ENCODE measurements around the gene NKAIN2.
"Not testable (repeated sequence)": the region's sequence is repeated elsewhere in the genome, so short reads cannot be mapped to it uniquely, and the experiment has no call there.

Gene NKAIN2

GRCh38 chr6:124203101-124203811 lies 399.6 kb downstream of the NKAIN2 start:
- no peak overlapping the region for H3K4me3 ChIP-seq (ENCODE audit: low read length)
- no peaks in the 10 kb centered on the region for H3K27me3 ChIP-seq (ENCODE audit: insufficient read depth, low read length)
- H3K36me3 ChIP-seq (ENCODE audit: insufficient read depth, low read length): no peaks in the 10 kb centered on the region
- H3K9me3 ChIP-seq (ENCODE audit: low read length): no peaks in the 10 kb centered on the region
- H3K4me1 ChIP-seq (ENCODE audit: insufficient read depth, low read length): peaks cover 5% of the 10 kb centered on the region
- no peak overlapping the region for H2AFZ ChIP-seq (ENCODE audit: low read depth, low read length)

GRCh38 chr6:124203812-124204167 lies 400.1 kb downstream of the NKAIN2 start:
- Histone ChIP-seq H3K9me3 (ENCODE audit: low read length) (no peaks in the 10 kb centered on the region), H3K36me3 (ENCODE audit: insufficient read depth, low read length) (no peaks in the 10 kb centered on the region), H3K4me3 (ENCODE audit: low read length) (no peak overlapping the region), H3K4me1 (ENCODE audit: insufficient read depth, low read length) (peaks cover 5% of the 10 kb centered on the region), H2AFZ (ENCODE audit: low read depth, low read length) (no peak overlapping the region), H3K27me3 (ENCODE audit: insufficient read depth, low read length) (no peaks in the 10 kb centered on the region)

GRCh38 chr6:124205921-124206320 lies 402.3 kb downstream of the NKAIN2 start:
- Histone ChIP-seq H3K9me3 (ENCODE audit: low read length) (no peaks in the 10 kb centered on the region), H3K36me3 (ENCODE audit: insufficient read depth, low read length) (no peaks in the 10 kb centered on the region), H3K4me1 (ENCODE audit: insufficient read depth, low read length) (no peaks in the 10 kb centered on the region), H3K4me3 (ENCODE audit: low read length) (no peak overlapping the region), H2AFZ (ENCODE audit: low read depth, low read length) (no peak overlapping the region), H3K27me3 (ENCODE audit: insufficient read depth, low read length) (no peaks in the 10 kb centered on the region)

- Histone ChIP-seq H3K36me3 (ENCODE audit: insufficient read depth, low read length) (no peaks in the 10 kb centered on the region), H3K4me3 (ENCODE audit: low read length) (no peak overlapping the region), H3K9me3 (ENCODE audit: low read length) (no peaks in the 10 kb centered on the region), H3K4me1 (ENCODE audit: insufficient read depth, low read length) (peaks cover 2% of the 10 kb centered on the region), H3K27me3 (ENCODE audit: insufficient read depth, low read length) (no peaks in the 10 kb centered on the region), H2AFZ (ENCODE audit: low read depth, low read length) (no peak overlapping the region)
Observed at GRCh38 chr6:124223611-124224345, 420.1 kb downstream of the NKAIN2 start.

GRCh38 chr6:124226396-124226795 lies 422.7 kb downstream of the NKAIN2 start:
- H3K4me1 ChIP-seq (ENCODE audit: insufficient read depth, low read length): peaks cover 2% of the 10 kb centered on the region
- H3K36me3 ChIP-seq (ENCODE audit: insufficient read depth, low read length): no peaks in the 10 kb centered on the region
- no peak overlapping the region for H3K4me3 ChIP-seq (ENCODE audit: low read length)
- H3K9me3 ChIP-seq (ENCODE audit: low read length): no peaks in the 10 kb centered on the region
- no peaks in the 10 kb centered on the region for H3K27me3 ChIP-seq (ENCODE audit: insufficient read depth, low read length)
- H2AFZ ChIP-seq (ENCODE audit: low read depth, low read length): no peak overlapping the region

- Histone ChIP-seq H3K9me3 (ENCODE audit: low read length) (no peaks in the 10 kb centered on the region), H3K27me3 (ENCODE audit: insufficient read depth, low read length) (no peaks in the 10 kb centered on the region), H3K4me1 (ENCODE audit: insufficient read depth, low read length) (peaks cover 2% of the 10 kb centered on the region), H3K36me3 (ENCODE audit: insufficient read depth, low read length) (no peaks in the 10 kb centered on the region), H2AFZ (ENCODE audit: low read depth, low read length) (no peak overlapping the region), H3K4me3 (ENCODE audit: low read length) (no peak overlapping the region)
Observed at GRCh38 chr6:124233221-124233620, 429.6 kb downstream of the NKAIN2 start.

GRCh38 chr6:124234801-124235200 lies 431.1 kb downstream of the NKAIN2 start:
- H3K36me3 ChIP-seq (ENCODE audit: insufficient read depth, low read length): no peaks in the 10 kb centered on the region
- H2AFZ ChIP-seq (ENCODE audit: low read depth, low read length): no peak overlapping the region
- H3K4me3 ChIP-seq (ENCODE audit: low read length): no peak overlapping the region
- H3K4me1 ChIP-seq (ENCODE audit: insufficient read depth, low read length): peaks cover 2% of the 10 kb centered on the region
- no peaks in the 10 kb centered on the region for H3K9me3 ChIP-seq (ENCODE audit: low read length)
- no peaks in the 10 kb centered on the region for H3K27me3 ChIP-seq (ENCODE audit: insufficient read depth, low read length)

GRCh38 chr6:124237911-124238310 lies 434.2 kb downstream of the NKAIN2 start:
- Histone ChIP-seq H3K27me3 (ENCODE audit: insufficient read depth, low read length) (no peaks in the 10 kb centered on the region), H3K36me3 (ENCODE audit: insufficient read depth, low read length) (no peaks in the 10 kb centered on the region), H3K4me3 (ENCODE audit: low read length) (no peak overlapping the region), H3K4me1 (ENCODE audit: insufficient read depth, low read length) (peaks cover 2% of the 10 kb centered on the region), H3K9me3 (ENCODE audit: low read length) (no peaks in the 10 kb centered on the region), H2AFZ (ENCODE audit: low read depth, low read length) (no peak overlapping the region)

GRCh38 chr6:124238408-124238807 lies 434.7 kb downstream of the NKAIN2 start:
- not testable (repeated sequence) for H3K4me1 ChIP-seq (ENCODE audit: insufficient read depth, low read length); H3K36me3 ChIP-seq (ENCODE audit: insufficient read depth, low read length); H3K9me3 ChIP-seq (ENCODE audit: low read length); H3K27me3 ChIP-seq (ENCODE audit: insufficient read depth, low read length); H3K4me3 ChIP-seq (ENCODE audit: low read length); H2AFZ ChIP-seq (ENCODE audit: low read depth, low read length)

GRCh38 chr6:124254941-124255685 lies 451.4 kb downstream of the NKAIN2 start:
- peaks cover 2% of the 10 kb centered on the region for H3K4me1 ChIP-seq (ENCODE audit: insufficient read depth, low read length)
- H2AFZ ChIP-seq (ENCODE audit: low read depth, low read length): no peak overlapping the region
- H3K9me3 ChIP-seq (ENCODE audit: low read length): no peaks in the 10 kb centered on the region
- H3K4me3 ChIP-seq (ENCODE audit: low read length): no peak overlapping the region
- no peaks in the 10 kb centered on the region for H3K36me3 ChIP-seq (ENCODE audit: insufficient read depth, low read length)
- no peaks in the 10 kb centered on the region for H3K27me3 ChIP-seq (ENCODE audit: insufficient read depth, low read length)

GRCh38 chr6:124260337-124260736 lies 456.7 kb downstream of the NKAIN2 start:
- H3K36me3 ChIP-seq (ENCODE audit: insufficient read depth, low read length): no peaks in the 10 kb centered on the region
- peaks cover 2% of the 10 kb centered on the region for H3K4me1 ChIP-seq (ENCODE audit: insufficient read depth, low read length)
- no peak overlapping the region for H3K4me3 ChIP-seq (ENCODE audit: low read length)
- no peak overlapping the region for H2AFZ ChIP-seq (ENCODE audit: low read depth, low read length)
- no peaks in the 10 kb centered on the region for H3K9me3 ChIP-seq (ENCODE audit: low read length)
- H3K27me3 ChIP-seq (ENCODE audit: insufficient read depth, low read length): no peaks in the 10 kb centered on the region

GRCh38 chr6:124269733-124270132 lies 466.1 kb downstream of the NKAIN2 start:
- Histone ChIP-seq H3K4me1 (ENCODE audit: insufficient read depth, low read length) (no peaks in the 10 kb centered on the region), H3K27me3 (ENCODE audit: insufficient read depth, low read length) (no peaks in the 10 kb centered on the region), H3K9me3 (ENCODE audit: low read length) (no peaks in the 10 kb centered on the region), H2AFZ (ENCODE audit: low read depth, low read length) (no peak overlapping the region), H3K4me3 (ENCODE audit: low read length) (no peak overlapping the region), H3K36me3 (ENCODE audit: insufficient read depth, low read length) (no peaks in the 10 kb centered on the region)

- Histone ChIP-seq H3K9me3 (ENCODE audit: low read length) (no peaks in the 10 kb centered on the region), H3K36me3 (ENCODE audit: insufficient read depth, low read length) (no peaks in the 10 kb centered on the region), H3K27me3 (ENCODE audit: insufficient read depth, low read length) (no peaks in the 10 kb centered on the region), H3K4me3 (ENCODE audit: low read length) (no peak overlapping the region), H2AFZ (ENCODE audit: low read depth, low read length) (no peak overlapping the region), H3K4me1 (ENCODE audit: insufficient read depth, low read length) (no peaks in the 10 kb centered on the region)
Observed at GRCh38 chr6:124273701-124274100, 470.0 kb downstream of the NKAIN2 start.
